Measurements from ENCODE around the gene P4HTM.

Gene P4HTM, protein sequence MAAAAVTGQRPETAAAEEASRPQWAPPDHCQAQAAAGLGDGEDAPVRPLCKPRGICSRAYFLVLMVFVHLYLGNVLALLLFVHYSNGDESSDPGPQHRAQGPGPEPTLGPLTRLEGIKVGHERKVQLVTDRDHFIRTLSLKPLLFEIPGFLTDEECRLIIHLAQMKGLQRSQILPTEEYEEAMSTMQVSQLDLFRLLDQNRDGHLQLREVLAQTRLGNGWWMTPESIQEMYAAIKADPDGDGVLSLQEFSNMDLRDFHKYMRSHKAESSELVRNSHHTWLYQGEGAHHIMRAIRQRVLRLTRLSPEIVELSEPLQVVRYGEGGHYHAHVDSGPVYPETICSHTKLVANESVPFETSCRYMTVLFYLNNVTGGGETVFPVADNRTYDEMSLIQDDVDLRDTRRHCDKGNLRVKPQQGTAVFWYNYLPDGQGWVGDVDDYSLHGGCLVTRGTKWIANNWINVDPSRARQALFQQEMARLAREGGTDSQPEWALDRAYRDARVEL

DNA sequence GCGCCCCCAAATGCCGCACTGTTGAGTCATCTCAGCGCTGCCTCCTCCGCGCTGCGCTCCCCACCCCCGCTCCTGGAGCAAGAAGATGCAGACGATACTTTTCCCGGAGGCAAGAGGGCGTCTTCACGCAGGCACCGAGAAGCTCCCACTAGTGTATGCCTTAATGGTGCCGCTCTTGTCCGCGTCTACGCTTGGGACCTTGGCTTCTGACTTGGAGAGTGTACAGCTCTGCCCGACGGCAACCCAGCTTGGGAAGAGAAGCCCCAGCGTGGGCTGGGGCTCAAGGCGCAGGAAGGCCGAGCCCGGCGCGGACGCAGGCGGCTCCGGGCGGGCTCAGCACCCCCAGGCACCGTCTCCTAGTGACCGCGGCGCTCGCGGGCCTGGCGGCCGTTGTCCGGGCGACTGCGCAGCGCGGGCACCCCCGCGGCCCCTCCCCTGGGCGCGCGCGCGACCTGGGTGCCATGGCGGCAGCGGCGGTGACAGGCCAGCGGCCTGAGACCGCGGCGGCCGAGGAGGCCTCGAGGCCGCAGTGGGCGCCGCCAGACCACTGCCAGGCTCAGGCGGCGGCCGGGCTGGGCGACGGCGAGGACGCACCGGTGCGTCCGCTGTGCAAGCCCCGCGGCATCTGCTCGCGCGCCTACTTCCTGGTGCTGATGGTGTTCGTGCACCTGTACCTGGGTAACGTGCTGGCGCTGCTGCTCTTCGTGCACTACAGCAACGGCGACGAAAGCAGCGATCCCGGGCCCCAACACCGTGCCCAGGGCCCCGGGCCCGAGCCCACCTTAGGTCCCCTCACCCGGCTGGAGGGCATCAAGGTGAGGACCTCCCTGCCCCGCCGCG, at the start of gene P4HTM:
P4HTM (plus strand) TSS at position 446 of the 840 bp plus-strand sequence; CDS start at position 462, 16 bp downstream.
- TF ChIP-seq, protein P1, sequence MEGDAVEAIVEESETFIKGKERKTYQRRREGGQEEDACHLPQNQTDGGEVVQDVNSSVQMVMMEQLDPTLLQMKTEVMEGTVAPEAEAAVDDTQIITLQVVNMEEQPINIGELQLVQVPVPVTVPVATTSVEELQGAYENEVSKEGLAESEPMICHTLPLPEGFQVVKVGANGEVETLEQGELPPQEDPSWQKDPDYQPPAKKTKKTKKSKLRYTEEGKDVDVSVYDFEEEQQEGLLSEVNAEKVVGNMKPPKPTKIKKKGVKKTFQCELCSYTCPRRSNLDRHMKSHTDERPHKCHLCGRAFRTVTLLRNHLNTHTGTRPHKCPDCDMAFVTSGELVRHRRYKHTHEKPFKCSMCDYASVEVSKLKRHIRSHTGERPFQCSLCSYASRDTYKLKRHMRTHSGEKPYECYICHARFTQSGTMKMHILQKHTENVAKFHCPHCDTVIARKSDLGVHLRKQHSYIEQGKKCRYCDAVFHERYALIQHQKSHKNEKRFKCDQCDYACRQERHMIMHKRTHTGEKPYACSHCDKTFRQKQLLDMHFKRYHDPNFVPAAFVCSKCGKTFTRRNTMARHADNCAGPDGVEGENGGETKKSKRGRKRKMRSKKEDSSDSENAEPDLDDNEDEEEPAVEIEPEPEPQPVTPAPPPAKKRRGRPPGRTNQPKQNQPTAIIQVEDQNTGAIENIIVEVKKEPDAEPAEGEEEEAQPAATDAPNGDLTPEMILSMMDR (IDR thresholded peaks at IDR 0.05; ENCODE audit: low read depth, low read length, missing control alignments) = peak; percentile 14
- H3K4me3 ChIP-seq (ENCODE audit: low read depth, low read length) = peak within 1 kb of the TSS; percentile 94
- peak; percentile 46 for DNase-seq (ENCODE audit: low read depth)

DNA sequence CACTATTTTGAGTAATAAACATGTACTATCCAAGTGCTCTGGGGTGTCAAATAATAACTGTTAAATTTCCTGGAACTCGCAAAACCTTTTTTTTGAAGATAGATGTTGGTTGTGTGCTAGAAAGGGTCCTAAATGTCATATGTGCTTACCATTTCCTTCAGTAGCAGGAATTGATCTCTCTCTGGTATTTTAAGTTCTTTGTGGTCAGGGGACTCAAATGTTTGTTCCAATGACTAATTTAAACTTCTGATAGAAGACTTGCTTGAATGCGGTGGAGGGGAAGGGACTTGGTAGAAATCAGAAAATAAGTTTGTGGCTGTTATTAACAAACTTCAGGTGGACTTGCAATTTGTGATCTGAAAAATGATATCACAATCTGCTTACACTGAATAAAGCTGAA, 44.6 kb upstream of the P4HTM start:
- no peak for DNase-seq (ENCODE audit: low read depth)
- no peak overlapping the region for H3K4me3 ChIP-seq (ENCODE audit: low read depth, low read length)
- TF ChIP-seq, protein P1 (IDR thresholded peaks at IDR 0.05; ENCODE audit: low read depth, low read length, missing control alignments) = no peak

DNA sequence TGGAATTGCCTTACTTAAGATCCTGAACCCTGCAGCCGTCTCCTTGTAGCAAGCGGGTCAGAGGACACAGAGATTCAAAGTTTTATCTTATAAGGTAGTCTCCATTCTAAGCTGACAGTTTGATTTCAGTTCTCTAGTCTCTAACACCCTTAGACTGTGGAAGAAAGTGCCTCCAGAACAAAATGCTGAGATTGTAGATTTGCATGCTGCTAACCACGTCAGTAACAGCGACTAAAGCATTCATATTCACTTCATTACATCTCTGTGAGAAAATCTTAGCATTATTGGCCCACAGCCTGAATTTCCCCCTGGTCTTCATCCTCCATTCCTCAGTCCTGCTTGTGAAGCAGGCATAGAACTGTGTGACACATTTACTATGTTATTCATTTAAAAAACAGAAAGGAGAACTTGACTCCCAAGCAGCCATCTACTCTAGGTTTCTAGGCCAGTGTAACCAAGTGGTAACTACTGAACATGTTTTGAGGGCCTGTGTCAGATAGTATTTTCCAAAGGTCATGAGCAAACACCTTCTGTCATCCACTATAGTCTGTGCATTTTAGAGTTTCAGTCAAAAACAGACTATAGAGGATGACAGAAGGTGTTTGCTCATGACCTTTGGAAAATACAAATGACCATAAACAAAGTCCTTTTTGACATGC, 44.0 kb upstream of the P4HTM start:
- TF ChIP-seq, protein P1 (IDR thresholded peaks at IDR 0.05; ENCODE audit: low read depth, low read length, missing control alignments) = no peak
- no peak overlapping the region for H3K4me3 ChIP-seq (ENCODE audit: low read depth, low read length)
- no peak for DNase-seq (ENCODE audit: low read depth)

DNA sequence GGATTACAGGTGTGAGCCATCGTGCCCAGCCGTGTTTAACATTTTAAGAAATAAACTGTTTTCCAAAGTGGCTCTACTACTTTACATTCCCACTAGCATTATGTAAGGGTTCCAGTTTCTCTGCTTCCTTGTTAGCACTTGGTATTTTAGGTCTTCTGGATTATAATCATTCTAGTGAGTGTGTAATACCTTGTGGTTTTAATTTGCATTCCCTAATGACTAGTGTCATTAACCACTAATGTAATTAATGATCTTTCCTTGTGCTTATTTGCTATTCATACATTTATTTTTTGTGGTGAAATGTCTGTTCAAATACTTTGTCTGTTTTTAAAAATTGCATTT, 40.7 kb upstream of the P4HTM start:
- DNase-seq (ENCODE audit: low read depth) = no peak
- no peak overlapping the region for H3K4me3 ChIP-seq (ENCODE audit: low read depth, low read length)
- TF ChIP-seq, protein P1 (IDR thresholded peaks at IDR 0.05; ENCODE audit: low read depth, low read length, missing control alignments) = no peak

DNA sequence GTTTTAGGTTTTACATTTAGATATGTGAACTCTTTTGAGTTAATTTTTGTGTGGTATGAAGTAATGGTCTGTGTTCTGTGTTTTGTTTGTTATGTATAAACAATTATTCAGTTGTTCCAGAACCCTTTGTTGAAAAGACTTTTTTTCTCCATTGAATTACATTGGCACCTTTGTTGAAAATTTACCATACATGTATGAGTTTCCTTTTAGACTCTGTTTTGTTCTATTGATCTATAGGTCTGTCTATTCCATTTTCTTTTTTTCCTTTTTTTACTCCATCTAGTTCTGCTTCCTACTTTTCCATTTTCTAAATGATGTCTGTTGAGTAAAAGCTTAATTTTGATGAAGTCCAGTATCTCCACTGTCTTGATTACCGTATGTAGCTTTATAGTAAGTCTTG, 40.0 kb upstream of the P4HTM start:
- TF ChIP-seq, protein P1 (IDR thresholded peaks at IDR 0.05; ENCODE audit: low read depth, low read length, missing control alignments) = no peak
- H3K4me3 ChIP-seq (ENCODE audit: low read depth, low read length) = no peak overlapping the region
- DNase-seq (ENCODE audit: low read depth) = no peak

DNA sequence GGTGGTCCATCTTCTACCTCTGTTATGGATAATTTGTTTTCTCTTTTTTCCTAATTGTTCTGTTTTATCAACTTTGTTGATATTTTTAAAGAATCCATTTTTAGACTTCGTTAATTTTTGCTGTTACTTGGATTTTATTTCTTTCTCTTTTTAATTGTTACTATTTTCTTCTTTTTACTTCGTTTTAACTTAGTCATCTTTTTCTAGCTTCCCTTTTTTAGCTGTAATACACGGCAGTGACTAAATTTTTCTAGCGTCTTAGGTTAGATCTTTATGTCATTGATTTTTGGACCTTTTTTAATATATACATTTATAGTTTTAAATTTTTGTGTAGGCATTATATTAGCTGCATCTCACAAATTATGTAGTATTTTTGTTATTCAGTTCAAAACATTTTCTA, 38.3 kb upstream of the P4HTM start:
- TF ChIP-seq, protein P1 (IDR thresholded peaks at IDR 0.05; ENCODE audit: low read depth, low read length, missing control alignments) = no peak
- H3K4me3 ChIP-seq (ENCODE audit: low read depth, low read length) = no peak overlapping the region

More for the DNA sequence above, 38.3 kb upstream of the P4HTM start:
- no peak for DNase-seq (ENCODE audit: low read depth)
